CD4-positive, CD25-positive, alpha-beta regulatory T cell (primary cell): ENCODE results near the gene MRPL21. TPM values are rescaled to one million over a fixed set of nuclear protein-coding genes. Genes with fewer than 3 reads are reported as not detected.

Experiments
- ATAC-seq, 2 donors: fragments of 150-1000 bp; cut with Tn5 transposase; one replicate each; pipeline ENCODE4 v1.10.0; 2021; ENCODE audit warnings: low read depth in 2 of 2, moderate number of reproducible peaks in 2 of 2, moderate library complexity in 1 of 2
- DNase-seq, 3 donors: peaks; one replicate each; pipeline versions ENCODE4 v3.0.0 to v3.0.0-alpha.2; 2012 to 2022; ENCODE audit warnings: mixed read lengths in 1 of 3
- H3K27ac ChIP-seq: one replicate; pipeline ENCODE4 v1.7.0; 2013; ENCODE audit warnings: mild to moderate bottlenecking, low read length; ENCODE audit not compliant: insufficient read depth, poor library complexity, severe bottlenecking
- H3K27me3 ChIP-seq: one replicate; pipeline ENCODE4 v1.7.0; 2013; ENCODE audit warnings: low read length; ENCODE audit not compliant: control insufficient read depth, insufficient read depth
- H3K36me3 ChIP-seq: one replicate; pipeline ENCODE4 v1.7.0; 2013; ENCODE audit warnings: mild to moderate bottlenecking, low read length, moderate library complexity; ENCODE audit not compliant: control insufficient read depth, insufficient read depth
- H3K4me1 ChIP-seq: 2 replicates; pipeline ENCODE4 v1.7.0; 2013; ENCODE audit warnings: mild to moderate bottlenecking, low read length; ENCODE audit not compliant: insufficient read depth, control insufficient read depth, poor library complexity, severe bottlenecking
- H3K4me3 ChIP-seq: one replicate; pipeline ENCODE4 v1.7.0; 2013; ENCODE audit warnings: low read depth, mild to moderate bottlenecking, low read length, moderate library complexity
- H3K9me3 ChIP-seq, 2 experiments: 1 replicate in 1 of 2; 2 replicates in 1 of 2; pipeline ENCODE4 v1.7.0; 2013; ENCODE audit warnings: low read length in 2 of 2, mild to moderate bottlenecking in 1 of 2, moderate library complexity in 1 of 2; ENCODE audit not compliant: control insufficient read depth in 2 of 2
- H3K27ac Mint-ChIP-seq, 3 donors: one replicate each; pipeline ENCODE4 v1.8.0; 2020 to 2022; ENCODE audit warnings: mild to moderate bottlenecking in 3 of 3, mixed read lengths in 3 of 3, moderate library complexity in 2 of 3
- H3K27me3 Mint-ChIP-seq: one replicate; pipeline ENCODE4 v1.8.0; 2022; ENCODE audit warnings: mild to moderate bottlenecking, mixed read lengths
- H3K36me3 Mint-ChIP-seq: one replicate; pipeline ENCODE4 v1.8.0; 2020; ENCODE audit warnings: mixed read lengths
- H3K4me1 Mint-ChIP-seq, 4 donors: one replicate each; pipeline ENCODE4 v1.8.0; 2020 to 2022; ENCODE audit warnings: mixed read lengths in 4 of 4, mild to moderate bottlenecking in 1 of 4
- H3K4me3 Mint-ChIP-seq, 4 donors: one replicate each; pipeline ENCODE4 v1.8.0; 2020 to 2022; ENCODE audit warnings: mild to moderate bottlenecking in 4 of 4, mixed read lengths in 4 of 4, moderate library complexity in 3 of 4
- H3K9me3 Mint-ChIP-seq, 7 donors: one replicate each; pipeline ENCODE4 v1.8.0; 2020 to 2022; ENCODE audit warnings: mixed read lengths in 7 of 7, mild to moderate bottlenecking in 3 of 7, moderate library complexity in 2 of 7
- polyA plus RNA-seq, 4 donors: library from polyadenylated mRNA; unstranded; fragments of 300-500 nt; fragmentation: Illumina TruSeq; gene quantifications; one replicate each; pipeline ENCODE4 v1.2.3, GENCODE V29; 2021
- total RNA-seq: library from RNA; stranded (reverse); gene quantifications from one replicate; pipeline ENCODE4 v1.2.3, GENCODE V29; 2022

The MRPL21 gene
- total RNA-seq: 40.7 TPM
- 100 to 1,000 TPM; 114 to 137 (median 132) TPM for polyA plus RNA-seq

GRCh38 chr11:68903288-68904247 lies at the start of gene MRPL21, which contains the start of gene IGHMBP2:
Gene MRPL21, minus strand, starts transcription at chr11:68903832. Its CDS starts 22 bp downstream, at chr11:68903810.
Gene IGHMBP2, plus strand, starts transcription at chr11:68903891. Its CDS starts 62 bp downstream, at chr11:68903953.
- Histone ChIP-seq H3K27me3 (no peaks in the 10 kb centered on the region), H3K4me1 (peaks cover 27% of the 10 kb centered on the region), H3K36me3 (peaks cover 32% of the 10 kb centered on the region), H3K4me3 (peak within 1 kb of the TSS; percentile 91), H3K9me3 (no peaks in the 10 kb centered on the region), H3K27ac (peak within 1 kb of the TSS; percentile 75)
- DNase-seq (peak; percentile 76 to 90 (median 84)), ATAC-seq (peak; percentile 94 to 97)
- H3K9me3 Mint-ChIP-seq: no peaks in the 10 kb centered on the region
- no peaks in the 10 kb centered on the region for H3K27me3 Mint-ChIP-seq
- peak within 1 kb of the TSS; percentile 95 to 99 (median 96) for H3K4me3 Mint-ChIP-seq
- H3K36me3 Mint-ChIP-seq: peaks cover 31% of the 10 kb centered on the region
- H3K27ac Mint-ChIP-seq: peak within 1 kb of the TSS; percentile 70 to 98 (median 96)
- peaks cover 19 to 46% (median 39%) of the 10 kb centered on the region in 4 donors for H3K4me1 Mint-ChIP-seq

DNA sequence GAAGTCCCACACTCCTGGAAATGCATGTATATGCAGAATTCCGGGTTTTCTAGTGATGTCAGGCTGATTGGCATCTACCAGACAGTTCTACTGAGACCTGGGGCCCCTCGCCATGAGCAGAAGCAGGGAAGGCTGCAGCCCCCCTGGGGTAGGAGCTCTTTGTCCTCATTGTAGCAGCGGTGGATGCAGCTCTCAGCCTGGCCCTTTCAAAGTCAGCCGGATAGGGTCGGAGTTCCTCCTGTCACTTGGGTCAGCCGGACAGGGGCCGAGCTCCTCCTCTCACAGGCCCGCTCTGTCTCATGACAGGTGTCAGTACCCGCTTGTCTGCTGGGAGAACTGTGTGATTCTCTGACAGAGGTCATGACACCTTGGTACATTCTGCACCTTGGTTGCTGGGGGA lies 47.1 kb upstream of the MRPL21 start:
- H3K9me3 Mint-ChIP-seq: no peaks in the 10 kb centered on the region
- peaks cover 0 to 4% (median under 1%) of the 10 kb centered on the region in 4 donors for H3K4me1 Mint-ChIP-seq
- no peaks in the 10 kb centered on the region for H3K36me3 ChIP-seq
- no peaks in the 10 kb centered on the region for H3K4me1 ChIP-seq
- H3K9me3 ChIP-seq: no peaks in the 10 kb centered on the region
- no peak overlapping the region for H3K4me3 ChIP-seq
- ATAC-seq (no peak), DNase-seq (no peak)
- no peaks in the 10 kb centered on the region for H3K27me3 Mint-ChIP-seq
- H3K36me3 Mint-ChIP-seq: no peaks in the 10 kb centered on the region
- no peaks in the 10 kb centered on the region for H3K27me3 ChIP-seq
- no peak overlapping the region for H3K27ac Mint-ChIP-seq
- H3K27ac ChIP-seq: no peak overlapping the region
- H3K4me3 Mint-ChIP-seq: no peak overlapping the region

GRCh38 chr11:68950270-68950669 lies 46.6 kb upstream of the MRPL21 start:
- Mint-ChIP-seq H3K27ac (no peak overlapping the region), H3K9me3 (no peaks in the 10 kb centered on the region), H3K27me3 (no peaks in the 10 kb centered on the region), H3K4me1 (peaks cover 0 to under 1% (median under 1%) of the 10 kb centered on the region in 4 donors), H3K36me3 (no peaks in the 10 kb centered on the region), H3K4me3 (no peak overlapping the region)
- no peak overlapping the region for H3K27ac ChIP-seq
- no peaks in the 10 kb centered on the region for H3K27me3 ChIP-seq
- no peaks in the 10 kb centered on the region for H3K4me1 ChIP-seq
- H3K9me3 ChIP-seq: no peaks in the 10 kb centered on the region
- DNase-seq: peak in 1 of 3 donors; percentile 27
- ATAC-seq: no peak
- H3K36me3 ChIP-seq: no peaks in the 10 kb centered on the region
- no peak overlapping the region for H3K4me3 ChIP-seq

DNA sequence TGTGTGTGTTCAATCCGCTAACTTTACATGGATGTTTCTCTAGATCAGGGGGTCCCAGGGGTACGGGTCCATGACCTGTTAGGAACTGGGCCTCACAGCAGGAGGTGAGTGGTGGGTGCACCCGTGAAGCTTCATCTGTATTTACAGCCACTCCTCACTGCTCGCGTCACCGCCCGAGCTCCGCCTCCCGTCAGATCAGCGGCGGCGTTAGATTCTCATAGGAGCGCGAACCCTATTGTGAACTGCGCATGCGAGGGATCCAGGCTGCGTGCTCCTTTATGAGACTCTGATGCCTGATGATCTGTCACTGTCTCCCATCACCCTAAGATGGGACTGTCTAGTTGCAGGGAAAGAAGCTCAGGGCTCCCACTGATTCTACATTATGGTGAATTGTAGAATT lies 45.3 kb upstream of the MRPL21 start:
- no peak overlapping the region for H3K4me3 Mint-ChIP-seq
- DNase-seq (no peak), ATAC-seq (no peak)
- Histone ChIP-seq H3K36me3 (no peaks in the 10 kb centered on the region), H3K4me3 (no peak overlapping the region), H3K27me3 (no peaks in the 10 kb centered on the region), H3K4me1 (no peaks in the 10 kb centered on the region), H3K9me3 (no peaks in the 10 kb centered on the region), H3K27ac (no peak overlapping the region)
- H3K36me3 Mint-ChIP-seq: no peaks in the 10 kb centered on the region
- H3K27me3 Mint-ChIP-seq: no peaks in the 10 kb centered on the region
- no peak overlapping the region for H3K27ac Mint-ChIP-seq
- no peaks in the 10 kb centered on the region for H3K9me3 Mint-ChIP-seq
- H3K4me1 Mint-ChIP-seq: no peaks in the 10 kb centered on the region

- no peak for ATAC-seq
- H3K4me1 ChIP-seq: no peaks in the 10 kb centered on the region
- H3K36me3 Mint-ChIP-seq: no peaks in the 10 kb centered on the region
- no peaks in the 10 kb centered on the region for H3K27me3 Mint-ChIP-seq
- H3K27ac ChIP-seq: no peak overlapping the region
- DNase-seq: no peak
- H3K9me3 Mint-ChIP-seq: no peaks in the 10 kb centered on the region
- H3K27me3 ChIP-seq: no peaks in the 10 kb centered on the region
- no peaks in the 10 kb centered on the region for H3K36me3 ChIP-seq
- H3K4me3 Mint-ChIP-seq: no peak overlapping the region
- no peaks in the 10 kb centered on the region for H3K4me1 Mint-ChIP-seq
- H3K4me3 ChIP-seq: no peak overlapping the region
- H3K9me3 ChIP-seq: no peaks in the 10 kb centered on the region
- H3K27ac Mint-ChIP-seq: no peak overlapping the region
These were observed 44.9 kb upstream of the MRPL21 start for GRCh38 chr11:68948496-68948895.

- ATAC-seq: no peak
These were observed 43.5 kb upstream of the MRPL21 start for GRCh38 chr11:68947151-68947550.

GRCh38 chr11:68946416-68947090 lies 42.9 kb upstream of the MRPL21 start:
- Histone ChIP-seq H3K4me1 (no peaks in the 10 kb centered on the region), H3K27ac (no peak overlapping the region), H3K27me3 (no peaks in the 10 kb centered on the region), H3K4me3 (no peak overlapping the region), H3K36me3 (no peaks in the 10 kb centered on the region), H3K9me3 (no peaks in the 10 kb centered on the region)
- Mint-ChIP-seq H3K27ac (no peak overlapping the region), H3K4me1 (no peaks in the 10 kb centered on the region), H3K27me3 (no peaks in the 10 kb centered on the region), H3K9me3 (no peaks in the 10 kb centered on the region), H3K36me3 (no peaks in the 10 kb centered on the region), H3K4me3 (no peak overlapping the region)
- DNase-seq: no peak
- no peak for ATAC-seq

More at GRCh38 chr11:68947151-68947550, 43.5 kb upstream of the MRPL21 start:
- H3K9me3 Mint-ChIP-seq: no peaks in the 10 kb centered on the region
- no peaks in the 10 kb centered on the region for H3K36me3 Mint-ChIP-seq
- no peaks in the 10 kb centered on the region for H3K4me1 ChIP-seq
- no peaks in the 10 kb centered on the region for H3K4me1 Mint-ChIP-seq
- H3K9me3 ChIP-seq: no peaks in the 10 kb centered on the region
- no peak overlapping the region for H3K4me3 Mint-ChIP-seq
- no peaks in the 10 kb centered on the region for H3K27me3 ChIP-seq
- DNase-seq: no peak
- H3K27me3 Mint-ChIP-seq: no peaks in the 10 kb centered on the region
- H3K4me3 ChIP-seq: no peak overlapping the region
- no peaks in the 10 kb centered on the region for H3K36me3 ChIP-seq
- H3K27ac ChIP-seq: no peak overlapping the region
- no peak overlapping the region for H3K27ac Mint-ChIP-seq
